ENCODE results near the gene CA7. TPM values are rescaled to one million over a fixed set of nuclear protein-coding genes. Genes with fewer than 3 reads are reported as not detected.

The CA7 gene
- not detected for total RNA-seq

GRCh38 chr16:66844342-66845079 lies at the start of gene CA7:
Gene CA7, plus strand, starts transcription at chr16:66844414. Its CDS starts 74 bp downstream, at chr16:66844488.
- DNase-seq (ENCODE audit: low spot score): no peak

GRCh38 chr16:66798161-66798560 lies 46.1 kb upstream of the CA7 start:
- no peak for DNase-seq (ENCODE audit: low spot score)

- no peak for DNase-seq (ENCODE audit: low spot score)
Observed at GRCh38 chr16:66800856-66801255, 43.4 kb upstream of the CA7 start.

- DNase-seq (ENCODE audit: low spot score): no peak
Observed at GRCh38 chr16:66801320-66802105, 42.7 kb upstream of the CA7 start, which contains the start of gene TERB1. Gene TERB1, minus strand, starts transcription at chr16:66801584. Its CDS starts 4,786 bp downstream, at chr16:66796798.

GRCh38 chr16:66802159-66802558 lies 42.1 kb upstream of the CA7 start:
- DNase-seq (ENCODE audit: low spot score): no peak

GRCh38 chr16:66809765-66810164 lies 34.4 kb upstream of the CA7 start:
- DNase-seq (ENCODE audit: low spot score): no peak

GRCh38 chr16:66810391-66810790 lies 33.8 kb upstream of the CA7 start:
- DNase-seq (ENCODE audit: low spot score): no peak

GRCh38 chr16:66811043-66811442 lies 33.2 kb upstream of the CA7 start:
- DNase-seq (ENCODE audit: low spot score): no peak

GRCh38 chr16:66814734-66815133 lies 29.5 kb upstream of the CA7 start:
- DNase-seq (ENCODE audit: low spot score): no peak

- DNase-seq (ENCODE audit: low spot score): no peak
Observed at GRCh38 chr16:66824006-66824405, 20.2 kb upstream of the CA7 start.

GRCh38 chr16:66830422-66831404 lies 13.5 kb upstream of the CA7 start, which contains the start of gene NAE1:
Gene NAE1, minus strand, starts transcription at chr16:66830976. Its CDS starts 77 bp downstream, at chr16:66830899.
- peak; percentile 88 for DNase-seq (ENCODE audit: low spot score)

- no peak for DNase-seq (ENCODE audit: low spot score)
Observed at GRCh38 chr16:66832190-66832589, 12.0 kb upstream of the CA7 start.

- DNase-seq (ENCODE audit: low spot score): no peak
Observed at GRCh38 chr16:66832661-66833305, 11.4 kb upstream of the CA7 start.

GRCh38 chr16:66834746-66835145 lies 9.5 kb upstream of the CA7 start:
- no peak for DNase-seq (ENCODE audit: low spot score)

GRCh38 chr16:66840883-66841282 lies 3.3 kb upstream of the CA7 start:
- DNase-seq (ENCODE audit: low spot score): no peak

GRCh38 chr16:66841366-66841765 lies 2.8 kb upstream of the CA7 start:
- DNase-seq (ENCODE audit: low spot score): no peak

GRCh38 chr16:66842765-66843164 lies 1.4 kb upstream of the CA7 start:
- DNase-seq (ENCODE audit: low spot score): no peak

- DNase-seq (ENCODE audit: low spot score): no peak
Observed at GRCh38 chr16:66843191-66843590, 1.0 kb upstream of the CA7 start.

- DNase-seq (ENCODE audit: low spot score): no peak
Observed at GRCh38 chr16:66844009-66844341, 239 bp upstream of the CA7 start.

- DNase-seq (ENCODE audit: low spot score): no peak
Observed at GRCh38 chr16:66845080-66845410, 831 bp downstream of the CA7 start.

- DNase-seq (ENCODE audit: low spot score): no peak
Observed at GRCh38 chr16:66845791-66846221, 1.6 kb downstream of the CA7 start.
